IMR-90 (cell line): ENCODE data around the gene RECQL5.

Experiments used
- CHD1 ChIP-seq: IDR thresholded peaks from 2 replicates; pipeline ENCODE4 v1.6.1; 2012; ENCODE audit warnings: low read depth, low read length, improper control_type of control experiment
- CTCF ChIP-seq: conservative IDR thresholded peaks from 2 replicates; pipeline ENCODE4 v1.5.1; 2012; ENCODE audit warnings: mild to moderate bottlenecking, low read depth, low read length, improper control_type of control experiment
- ELK1 ChIP-seq: fragments of 150-350 bp; IDR thresholded peaks from 2 replicates; pipeline ENCODE4 v1.6.1; 2016; ENCODE audit warnings: low read depth, mild to moderate bottlenecking, low read length, moderate library complexity, borderline replicate concordance
- FOS ChIP-seq: fragments of 150-350 bp; IDR thresholded peaks from 2 replicates; pipeline ENCODE4 v1.6.1; 2016; ENCODE audit warnings: low read depth, low read length
- MAFK ChIP-seq: IDR thresholded peaks from 2 replicates; pipeline ENCODE4 v1.6.1; 2012; ENCODE audit warnings: low read depth, low read length, improper control_type of control experiment
- MAZ ChIP-seq: IDR thresholded peaks from 2 replicates; pipeline ENCODE4 v1.6.1; 2012; ENCODE audit warnings: low read depth, mild to moderate bottlenecking, low read length, improper control_type of control experiment, moderate library complexity, borderline replicate concordance
- MXI1 ChIP-seq: IDR thresholded peaks from 2 replicates; pipeline ENCODE4 v1.6.1; 2012; ENCODE audit warnings: low read depth, mild to moderate bottlenecking, low read length, moderate library complexity, borderline replicate concordance
- POLR2A ChIP-seq: IDR thresholded peaks from 2 replicates; pipeline ENCODE4 v1.6.1; 2012; ENCODE audit warnings: mild to moderate bottlenecking, low read depth, low read length

- no peak for TF ChIP-seq CTCF
- no peak for TF ChIP-seq MAFK
- no peak for TF ChIP-seq ELK1
- no peak for TF ChIP-seq MXI1
- no peak for TF ChIP-seq POLR2A
- TF ChIP-seq CHD1: no peak
- TF ChIP-seq MAZ: no peak
- TF ChIP-seq FOS: no peak
Measured at GRCh38 chr17:75643643-75644017, 23.3 kb downstream of the RECQL5 start.
